Erythroblast (primary cell): ENCODE data around the gene CD248.
"Not testable (repeated sequence)": the region's sequence is repeated elsewhere in the genome, so short reads cannot be mapped to it uniquely, and the experiment has no call there.

Source experiments
- GATA1 ChIP-seq: IDR thresholded peaks from 2 replicates; pipeline ENCODE4 v1.6.1; 2011; ENCODE audit warnings: low read depth, mild to moderate bottlenecking, control low read depth, low read length, moderate library complexity
- POLR2A ChIP-seq: IDR thresholded peaks from 2 replicates; pipeline ENCODE4 v1.6.1; 2011; ENCODE audit warnings: mild to moderate bottlenecking, low read length

- TF ChIP-seq POLR2A, GATA1: not testable (repeated sequence)
Measured at GRCh38 chr11:66276619-66277018, 40.2 kb downstream of the CD248 start.
